Hepatocyte (in vitro differentiated cells): Measurements from ENCODE around the gene DSCAM.

Experiments used
- CTCF ChIP-seq: fragments of 200-600 bp; sonication (generic); IDR thresholded peaks from 2 replicates; pipeline ENCODE4 v1.5.1; 2016; ENCODE audit warnings: antibody characterized with exemption, mild to moderate bottlenecking; ENCODE audit not compliant: poor library complexity
- EZH2 ChIP-seq: fragments of 200-600 bp; sonication (generic); IDR thresholded peaks from 2 replicates; pipeline ENCODE4 v1.6.1; 2016; ENCODE audit warnings: antibody characterized with exemption, mild to moderate bottlenecking, borderline replicate concordance
- EZH2phosphoT487 ChIP-seq: fragments of 200-600 bp; sonication (generic); IDR thresholded peaks from one replicate; pipeline ENCODE4 v1.6.1; 2018; ENCODE audit warnings: antibody characterized with exemption, mild to moderate bottlenecking, low read depth, moderate library complexity; ENCODE audit not compliant: unreplicated experiment, severe bottlenecking

DNA sequence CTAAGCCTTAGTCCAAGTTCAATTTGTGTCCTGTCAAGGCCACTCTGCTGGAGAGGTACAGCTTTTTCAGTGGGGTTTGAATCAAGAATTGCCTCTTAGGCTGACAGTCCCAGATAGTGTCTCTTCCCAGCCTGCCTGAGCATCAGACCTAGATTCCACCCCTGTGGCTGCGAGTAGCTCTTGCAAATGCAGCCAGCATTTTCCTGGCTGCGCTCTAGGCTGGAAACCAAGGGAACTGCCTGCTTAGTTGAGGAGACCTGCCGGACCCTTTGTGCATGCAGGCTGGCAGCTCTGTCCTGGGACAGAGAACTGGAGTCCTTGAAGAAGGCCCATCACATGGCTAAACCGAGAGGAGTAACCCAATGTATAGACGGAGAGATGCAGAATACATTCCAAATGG lies 686.0 kb downstream of the DSCAM start:
- TF ChIP-seq CTCF (no peak), EZH2 (no peak), EZH2phosphoT487 (no peak)
